GM12878 (cell line): ENCODE measurements around the gene HSP90AB1.

Experiments
- CREB1 ChIP-seq: IDR thresholded peaks from 2 replicates; pipeline ENCODE4 v1.6.1; 2012; ENCODE audit warnings: low read depth, mild to moderate bottlenecking, inconsistent platforms
- ESRRA ChIP-seq: IDR thresholded peaks from 2 replicates; pipeline ENCODE4 v1.6.1; 2012; ENCODE audit warnings: mild to moderate bottlenecking, low read length, improper control_type of control experiment
- POLR2A ChIP-seq: IDR thresholded peaks from 2 replicates; pipeline ENCODE4 v1.6.1; 2011; ENCODE audit warnings: low read depth, mild to moderate bottlenecking, low read length
- POU2F2 ChIP-seq: IDR thresholded peaks from 3 replicates; pipeline ENCODE4 v1.6.1; 2011; ENCODE audit warnings: low read depth, mild to moderate bottlenecking, low read length, borderline replicate concordance
- SMC3 ChIP-seq: IDR thresholded peaks from 2 replicates; pipeline ENCODE4 v1.6.1; 2011; ENCODE audit warnings: low read length, improper control_type of control experiment, borderline replicate concordance
- TAF1 ChIP-seq: IDR thresholded peaks from 2 replicates; pipeline ENCODE4 v1.6.1; 2011; ENCODE audit warnings: mild to moderate bottlenecking, low read depth, low read length, borderline replicate concordance
- ZBED1 ChIP-seq: IDR thresholded peaks from 2 replicates; pipeline ENCODE4 v1.6.1; 2016; ENCODE audit warnings: borderline replicate concordance
- ZSCAN29 ChIP-seq: fragments of 450-650 bp; IDR thresholded peaks from 2 replicates; pipeline ENCODE4 v1.6.1; 2017; ENCODE audit warnings: mild to moderate bottlenecking, moderate library complexity
- TF ChIP-seq, protein P1 (sequence below), 3 experiments: IDR thresholded peaks in 2 of 3; conservative IDR thresholded peaks in 1 of 3; 2 replicates each; pipeline ENCODE4 v1.5.1; 2011; ENCODE audit warnings: low read depth in 3 of 3, low read length in 3 of 3, mild to moderate bottlenecking in 3 of 3, control low read depth in 2 of 3, moderate library complexity in 2 of 3, inconsistent platforms in 1 of 3, mixed read lengths in 1 of 3; ENCODE audit not compliant: control insufficient read depth in 2 of 3, insufficient read depth in 1 of 3; ENCODE audit errors: extremely low read depth in 1 of 3
- TF ChIP-seq, protein P2 (sequence below): IDR thresholded peaks from 2 replicates; pipeline ENCODE4 v1.6.1; 2011; ENCODE audit warnings: low read depth, low read length, improper control_type of control experiment, borderline replicate concordance

DNA sequence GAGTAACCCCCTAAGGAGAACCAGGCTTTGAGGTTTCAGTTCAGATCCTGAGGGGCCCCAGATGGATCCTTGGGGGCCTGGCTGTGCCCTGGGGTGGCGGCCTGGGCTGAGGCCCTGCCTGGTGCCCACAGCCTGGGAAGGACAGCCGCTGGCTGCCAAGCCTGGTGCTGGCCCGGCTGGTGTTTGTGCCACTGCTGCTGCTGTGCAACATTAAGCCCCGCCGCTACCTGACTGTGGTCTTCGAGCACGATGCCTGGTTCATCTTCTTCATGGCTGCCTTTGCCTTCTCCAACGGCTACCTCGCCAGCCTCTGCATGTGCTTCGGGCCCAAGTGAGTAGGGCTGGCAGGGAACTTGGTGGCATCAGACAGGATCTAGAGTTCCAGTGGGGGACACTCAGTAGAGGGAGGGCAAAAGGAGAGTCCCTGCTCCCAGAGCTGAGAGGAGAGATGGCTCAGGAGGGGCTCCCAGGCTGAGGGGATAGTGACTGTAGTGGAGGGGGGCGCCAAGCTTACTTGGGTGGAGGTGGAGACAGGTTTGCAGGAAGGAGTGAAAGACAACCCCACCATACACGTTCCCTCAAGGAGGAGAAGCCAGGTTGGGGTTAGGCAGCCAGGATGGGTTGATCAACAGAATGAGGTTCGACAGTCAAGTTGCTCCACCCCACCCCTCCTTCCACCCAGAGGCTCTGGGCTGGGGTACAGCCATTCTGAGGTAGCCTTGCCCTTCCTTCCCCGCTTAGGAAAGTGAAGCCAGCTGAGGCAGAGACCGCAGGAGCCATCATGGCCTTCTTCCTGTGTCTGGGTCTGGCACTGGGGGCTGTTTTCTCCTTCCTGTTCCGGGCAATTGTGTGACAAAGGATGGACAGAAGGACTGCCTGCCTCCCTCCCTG lies 14.0 kb upstream of the HSP90AB1 start:
- no peak for TF ChIP-seq SMC3
- TF ChIP-seq ZBED1 = no peak
- TF ChIP-seq, protein P1, sequence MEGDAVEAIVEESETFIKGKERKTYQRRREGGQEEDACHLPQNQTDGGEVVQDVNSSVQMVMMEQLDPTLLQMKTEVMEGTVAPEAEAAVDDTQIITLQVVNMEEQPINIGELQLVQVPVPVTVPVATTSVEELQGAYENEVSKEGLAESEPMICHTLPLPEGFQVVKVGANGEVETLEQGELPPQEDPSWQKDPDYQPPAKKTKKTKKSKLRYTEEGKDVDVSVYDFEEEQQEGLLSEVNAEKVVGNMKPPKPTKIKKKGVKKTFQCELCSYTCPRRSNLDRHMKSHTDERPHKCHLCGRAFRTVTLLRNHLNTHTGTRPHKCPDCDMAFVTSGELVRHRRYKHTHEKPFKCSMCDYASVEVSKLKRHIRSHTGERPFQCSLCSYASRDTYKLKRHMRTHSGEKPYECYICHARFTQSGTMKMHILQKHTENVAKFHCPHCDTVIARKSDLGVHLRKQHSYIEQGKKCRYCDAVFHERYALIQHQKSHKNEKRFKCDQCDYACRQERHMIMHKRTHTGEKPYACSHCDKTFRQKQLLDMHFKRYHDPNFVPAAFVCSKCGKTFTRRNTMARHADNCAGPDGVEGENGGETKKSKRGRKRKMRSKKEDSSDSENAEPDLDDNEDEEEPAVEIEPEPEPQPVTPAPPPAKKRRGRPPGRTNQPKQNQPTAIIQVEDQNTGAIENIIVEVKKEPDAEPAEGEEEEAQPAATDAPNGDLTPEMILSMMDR (IDR thresholded peaks at IDR 0.05 in 2 of 3, conservative IDR thresholded peaks at IDR 0.05 in 1 of 3; ENCODE audit: control insufficient read depth in 2 of 3, extremely low read depth in 1 of 3, insufficient read depth in 1 of 3, low read depth in 3 of 3, low read length in 3 of 3) = no peak
- no peak for TF ChIP-seq POU2F2
- TF ChIP-seq TAF1 = no peak
- no peak for TF ChIP-seq ESRRA
- TF ChIP-seq CREB1 = no peak
- TF ChIP-seq, protein P2, sequence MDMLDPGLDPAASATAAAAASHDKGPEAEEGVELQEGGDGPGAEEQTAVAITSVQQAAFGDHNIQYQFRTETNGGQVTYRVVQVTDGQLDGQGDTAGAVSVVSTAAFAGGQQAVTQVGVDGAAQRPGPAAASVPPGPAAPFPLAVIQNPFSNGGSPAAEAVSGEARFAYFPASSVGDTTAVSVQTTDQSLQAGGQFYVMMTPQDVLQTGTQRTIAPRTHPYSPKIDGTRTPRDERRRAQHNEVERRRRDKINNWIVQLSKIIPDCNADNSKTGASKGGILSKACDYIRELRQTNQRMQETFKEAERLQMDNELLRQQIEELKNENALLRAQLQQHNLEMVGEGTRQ = no peak
- TF ChIP-seq ZSCAN29 = no peak
- no peak for TF ChIP-seq POLR2A
